Measurements from ENCODE around the gene SETBP1.

GRCh38 chr18:44941516-44941915 is 260.8 kb downstream of the SETBP1 start:
- TF ChIP-seq, protein P1, sequence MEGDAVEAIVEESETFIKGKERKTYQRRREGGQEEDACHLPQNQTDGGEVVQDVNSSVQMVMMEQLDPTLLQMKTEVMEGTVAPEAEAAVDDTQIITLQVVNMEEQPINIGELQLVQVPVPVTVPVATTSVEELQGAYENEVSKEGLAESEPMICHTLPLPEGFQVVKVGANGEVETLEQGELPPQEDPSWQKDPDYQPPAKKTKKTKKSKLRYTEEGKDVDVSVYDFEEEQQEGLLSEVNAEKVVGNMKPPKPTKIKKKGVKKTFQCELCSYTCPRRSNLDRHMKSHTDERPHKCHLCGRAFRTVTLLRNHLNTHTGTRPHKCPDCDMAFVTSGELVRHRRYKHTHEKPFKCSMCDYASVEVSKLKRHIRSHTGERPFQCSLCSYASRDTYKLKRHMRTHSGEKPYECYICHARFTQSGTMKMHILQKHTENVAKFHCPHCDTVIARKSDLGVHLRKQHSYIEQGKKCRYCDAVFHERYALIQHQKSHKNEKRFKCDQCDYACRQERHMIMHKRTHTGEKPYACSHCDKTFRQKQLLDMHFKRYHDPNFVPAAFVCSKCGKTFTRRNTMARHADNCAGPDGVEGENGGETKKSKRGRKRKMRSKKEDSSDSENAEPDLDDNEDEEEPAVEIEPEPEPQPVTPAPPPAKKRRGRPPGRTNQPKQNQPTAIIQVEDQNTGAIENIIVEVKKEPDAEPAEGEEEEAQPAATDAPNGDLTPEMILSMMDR (IDR thresholded peaks at IDR 0.05), result no peak
- TF ChIP-seq REST (IDR thresholded peaks at IDR 0.05; ENCODE audit: insufficient read depth in 1 of 2, low read depth in 2 of 2, low read length in 1 of 2) (no peak), POLR2AphosphoS5 (IDR thresholded peaks at IDR 0.05; ENCODE audit: low read depth, low read length) (no peak), TCF7L2 (IDR thresholded peaks at IDR 0.05; ENCODE audit: low read depth, low read length) (no peak), SIN3A (IDR thresholded peaks at IDR 0.05; ENCODE audit: borderline replicate concordance, insufficient read depth, low read depth, low read length) (no peak)
